ENCODE data around the gene BTG1.
"Not testable (repeated sequence)": the region's sequence is repeated elsewhere in the genome, so short reads cannot be mapped to it uniquely, and the experiment has no call there.

- TF ChIP-seq ETV5 (CRISPR knock-in tag; IDR thresholded peaks at IDR 0.05; ENCODE audit: low read depth); ATF1 (CRISPR knock-in tag; IDR thresholded peaks at IDR 0.05); ATF1 (tag; IDR thresholded peaks at IDR 0.05): not testable (repeated sequence)
Observed at GRCh38 chr12:92135541-92135940, 10.1 kb downstream of the BTG1 start.

Data from K562 (cell line).